ENCODE measurements around the gene NUP155. TPM values are rescaled to one million over a fixed set of nuclear protein-coding genes. Genes with fewer than 3 reads are reported as not detected.
"Not testable (repeated sequence)": the region's sequence is repeated elsewhere in the genome, so short reads cannot be mapped to it uniquely, and the experiment has no call there.

NUP155 gene
- total RNA-seq: 10 to 100 TPM; 16.6 to 30.9 (median 25.9) TPM

GRCh38 chr5:37370864-37371726 lies at the start of gene NUP155:
NUP155 (minus strand) TSS chr5:37371106; CDS start chr5:37370977, 129 bp downstream.
- H3K4me3 ChIP-seq: peak within 1 kb of the TSS; percentile 80 to 89 (median 85)
- H3K4me1 ChIP-seq: peaks cover 0 to 15% of the 10 kb centered on the region in 2 donors
- TF ChIP-seq POLR2A (IDR thresholded peaks at IDR 0.05) (peak; percentile 36), POLR2AphosphoS5 (IDR thresholded peaks at IDR 0.05) (peak; percentile 86 to 92 (median 88)), CTCF (IDR thresholded peaks at IDR 0.05) (peak in 1 of 3 donors; percentile 17)
- H3K27me3 ChIP-seq: no peaks in the 10 kb centered on the region
- DNase-seq (ENCODE audit: low spot score in 2 of 2): peak; percentile 88
- H3K27ac ChIP-seq: peak within 1 kb of the TSS; percentile 85 to 92
- H3K36me3 ChIP-seq: no peaks in the 10 kb centered on the region
- intact Hi-C loops (cut with DNase I; ENCODE audit: low total_unique reads): no loop called here
- no peaks in the 10 kb centered on the region for H3K9me3 ChIP-seq

GRCh38 chr5:37417347-37417746 lies 46.4 kb upstream of the NUP155 start:
- Histone ChIP-seq H3K4me3 (no peak overlapping the region), H3K27me3 (no peaks in the 10 kb centered on the region), H3K36me3 (no peaks in the 10 kb centered on the region), H3K27ac (no peak overlapping the region), H3K4me1 (no peaks in the 10 kb centered on the region), H3K9me3 (no peaks in the 10 kb centered on the region)
- intact Hi-C loops (cut with DNase I; ENCODE audit: low total_unique reads): no loop called here
- DNase-seq (ENCODE audit: low spot score in 2 of 2): no peak
- TF ChIP-seq POLR2AphosphoS5 (IDR thresholded peaks at IDR 0.05): no peak
- TF ChIP-seq CTCF (IDR thresholded peaks at IDR 0.05): no peak
- TF ChIP-seq POLR2A (IDR thresholded peaks at IDR 0.05): no peak

DNA sequence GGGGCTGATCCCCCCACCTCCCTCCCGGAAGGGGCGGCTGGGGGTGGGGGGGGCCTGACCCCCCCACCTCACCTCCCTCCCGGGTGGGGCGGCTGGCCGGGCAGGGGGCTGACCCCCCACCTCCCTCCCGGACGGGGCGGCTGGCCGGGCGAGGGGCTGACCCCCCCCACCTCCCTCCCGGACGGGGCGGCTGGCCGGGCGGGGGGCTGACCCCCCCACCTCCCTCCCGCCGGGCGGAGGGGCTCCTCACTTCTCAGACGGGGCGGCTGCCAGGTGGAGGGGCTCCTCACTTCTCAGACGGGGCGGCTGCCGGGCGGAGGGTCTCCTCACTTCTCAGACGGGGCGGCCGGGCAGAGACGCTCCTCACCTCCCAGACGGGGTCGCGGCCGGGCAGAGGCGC lies 44.5 kb upstream of the NUP155 start:
- intact Hi-C loops (cut with DNase I; ENCODE audit: low total_unique reads): not testable (repeated sequence)

DNA sequence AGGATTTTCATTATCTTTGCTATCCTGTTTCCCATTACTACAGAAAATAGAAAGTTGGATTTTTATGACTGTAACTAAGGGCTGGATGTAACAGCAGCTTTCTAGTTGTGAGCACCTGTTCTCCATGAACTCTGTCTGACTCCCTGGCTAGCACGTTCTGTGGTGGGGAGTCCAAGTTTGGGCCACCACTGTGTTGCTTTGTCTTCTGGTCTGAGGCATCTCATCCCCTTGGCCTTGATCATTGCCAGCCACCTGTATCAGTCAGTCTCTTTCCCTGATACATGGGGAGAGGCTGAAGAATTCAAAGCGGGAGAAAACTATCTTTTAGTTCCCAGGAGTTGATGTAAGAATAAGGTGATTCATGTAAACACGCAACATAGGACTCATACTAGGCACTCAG lies 41.6 kb upstream of the NUP155 start:
- intact Hi-C loops (cut with DNase I; ENCODE audit: low total_unique reads): no loop called here
- Histone ChIP-seq H3K9me3 (no peaks in the 10 kb centered on the region), H3K27ac (no peak overlapping the region), H3K36me3 (no peaks in the 10 kb centered on the region), H3K4me1 (no peaks in the 10 kb centered on the region), H3K4me3 (no peak overlapping the region), H3K27me3 (no peaks in the 10 kb centered on the region)
- TF ChIP-seq POLR2A (IDR thresholded peaks at IDR 0.05) (no peak), POLR2AphosphoS5 (IDR thresholded peaks at IDR 0.05) (no peak), CTCF (IDR thresholded peaks at IDR 0.05) (no peak)
- DNase-seq (ENCODE audit: low spot score in 2 of 2): no peak

More for the DNA sequence above, 44.5 kb upstream of the NUP155 start:
- not testable (repeated sequence) for H3K27me3 ChIP-seq; DNase-seq (ENCODE audit: low spot score in 2 of 2); H3K4me1 ChIP-seq; H3K27ac ChIP-seq; H3K4me3 ChIP-seq; H3K36me3 ChIP-seq; H3K9me3 ChIP-seq

DNA sequence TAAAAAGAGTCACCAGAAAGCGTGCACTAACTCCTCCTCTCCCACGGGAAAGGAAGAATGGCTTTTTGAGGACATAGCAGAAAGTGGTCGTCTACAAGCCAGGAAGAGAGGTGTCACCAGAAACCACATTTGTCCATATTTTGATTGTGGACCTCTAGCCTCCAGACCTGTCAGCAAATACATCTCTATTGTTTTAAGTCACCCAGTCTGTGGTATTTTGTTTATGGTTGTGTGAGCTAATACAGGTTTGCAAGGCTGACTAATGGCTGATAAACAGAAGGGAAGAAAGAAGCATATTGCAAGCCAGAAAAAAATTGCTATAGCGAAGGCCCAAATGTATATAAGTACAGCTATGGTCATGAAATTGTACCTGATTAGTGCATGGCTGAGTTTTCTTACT lies 29.6 kb upstream of the NUP155 start:
- intact Hi-C loops (cut with DNase I; ENCODE audit: low total_unique reads): no loop called here
- Histone ChIP-seq H3K27ac (no peak overlapping the region), H3K9me3 (no peaks in the 10 kb centered on the region), H3K4me3 (no peak overlapping the region), H3K36me3 (no peaks in the 10 kb centered on the region), H3K27me3 (no peaks in the 10 kb centered on the region), H3K4me1 (no peaks in the 10 kb centered on the region)
- TF ChIP-seq POLR2AphosphoS5 (IDR thresholded peaks at IDR 0.05): no peak
- TF ChIP-seq CTCF (IDR thresholded peaks at IDR 0.05): no peak
- no peak for TF ChIP-seq POLR2A (IDR thresholded peaks at IDR 0.05)
- DNase-seq (ENCODE audit: low spot score in 2 of 2): no peak
